ENCODE measurements around the gene ENHO. TPM values are rescaled to one million over a fixed set of nuclear protein-coding genes. Genes with fewer than 3 reads are reported as not detected.
"Not testable (repeated sequence)": the region's sequence is repeated elsewhere in the genome, so short reads cannot be mapped to it uniquely, and the experiment has no call there.

Gene ENHO
- total and polyA plus RNA-seq, 2 experiments from 2014 or later, result 1.5 to 9.4 TPM

GRCh38 chr9:34485822-34486221 lies 37.0 kb downstream of the ENHO start:
- Histone ChIP-seq H3K27me3 (peaks cover 15% of the 10 kb centered on the region), H3K4me3 (no peak overlapping the region), H3K4me1 (ENCODE audit: insufficient read depth) (no peaks in the 10 kb centered on the region), H4K20me1 (ENCODE audit: insufficient read depth, poor library complexity, severe bottlenecking) (no peaks in the 10 kb centered on the region), H3K79me2 (no peaks in the 10 kb centered on the region), H3K36me3 (replicated peaks; ENCODE audit: insufficient read depth, low read depth) (no peaks in the 10 kb centered on the region), H3K9me3 (ENCODE audit: low read depth) (no peaks in the 10 kb centered on the region), H3K4me2 (no peak overlapping the region), H3K9me2 (replicated peaks; ENCODE audit: insufficient read depth) (no peaks in the 10 kb centered on the region), H3K27ac (no peak overlapping the region), H2AFZ (no peak overlapping the region)
- WGBS (ENCODE audit: low lambda C conversion rate, missing lambda C conversion rate), result 76% methylated on average over 6 of the region's 6 CpGs
- no peak for DNase-seq (ENCODE audit: low spot score)
- no peak for TF ChIP-seq CTCF (IDR thresholded peaks at IDR 0.05; ENCODE audit: poor library complexity)
- no peak for TF ChIP-seq EZH2 (IDR thresholded peaks at IDR 0.05; ENCODE audit: borderline replicate concordance)
- no peak for TF ChIP-seq EZH2phosphoT487 (IDR thresholded peaks at IDR 0.05; ENCODE audit: low read depth, severe bottlenecking, unreplicated experiment)

GRCh38 chr9:34484678-34485077 lies 38.1 kb downstream of the ENHO start:
- Histone ChIP-seq H3K4me1 (ENCODE audit: insufficient read depth) (no peaks in the 10 kb centered on the region), H3K4me2 (no peak overlapping the region), H4K20me1 (ENCODE audit: insufficient read depth, poor library complexity, severe bottlenecking) (no peaks in the 10 kb centered on the region), H3K27ac (no peak overlapping the region), H3K4me3 (no peak overlapping the region), H3K9me3 (ENCODE audit: low read depth) (no peaks in the 10 kb centered on the region), H2AFZ (no peak overlapping the region), H3K27me3 (peaks cover 15% of the 10 kb centered on the region), H3K36me3 (replicated peaks; ENCODE audit: insufficient read depth, low read depth) (no peaks in the 10 kb centered on the region), H3K9me2 (replicated peaks; ENCODE audit: insufficient read depth) (no peaks in the 10 kb centered on the region), H3K79me2 (no peaks in the 10 kb centered on the region)
- DNase-seq (ENCODE audit: low spot score), result no peak
- TF ChIP-seq EZH2 (IDR thresholded peaks at IDR 0.05; ENCODE audit: borderline replicate concordance) (no peak), EZH2phosphoT487 (IDR thresholded peaks at IDR 0.05; ENCODE audit: low read depth, severe bottlenecking, unreplicated experiment) (no peak), CTCF (IDR thresholded peaks at IDR 0.05; ENCODE audit: poor library complexity) (no peak)

- H3K4me2 ChIP-seq; H3K9me2 ChIP-seq (replicated peaks; ENCODE audit: insufficient read depth); H3K27ac ChIP-seq; H2AFZ ChIP-seq; DNase-seq (ENCODE audit: low spot score); H4K20me1 ChIP-seq (ENCODE audit: insufficient read depth, poor library complexity, severe bottlenecking); H3K36me3 ChIP-seq (replicated peaks; ENCODE audit: insufficient read depth, low read depth); H3K4me1 ChIP-seq (ENCODE audit: insufficient read depth); H3K9me3 ChIP-seq (ENCODE audit: low read depth); H3K4me3 ChIP-seq; H3K79me2 ChIP-seq: not testable (repeated sequence)
- WGBS (ENCODE audit: low lambda C conversion rate, missing lambda C conversion rate), result 93% methylated on average over 11 of the region's 27 CpGs
- H3K27me3 ChIP-seq, result peaks cover 11% of the 10 kb centered on the region
Observed at GRCh38 chr9:34482746-34483145, 40.0 kb downstream of the ENHO start.

GRCh38 chr9:34481620-34482019 lies 41.2 kb downstream of the ENHO start:
- not testable (repeated sequence) for H3K4me3 ChIP-seq; H3K4me2 ChIP-seq; DNase-seq (ENCODE audit: low spot score); H3K36me3 ChIP-seq (replicated peaks; ENCODE audit: insufficient read depth, low read depth); H3K9me3 ChIP-seq (ENCODE audit: low read depth); H2AFZ ChIP-seq; H3K79me2 ChIP-seq; H3K9me2 ChIP-seq (replicated peaks; ENCODE audit: insufficient read depth); H3K27me3 ChIP-seq; H3K27ac ChIP-seq; H3K4me1 ChIP-seq (ENCODE audit: insufficient read depth); H4K20me1 ChIP-seq (ENCODE audit: insufficient read depth, poor library complexity, severe bottlenecking)
- WGBS (ENCODE audit: low lambda C conversion rate, missing lambda C conversion rate), result 80% methylated on average over 13 of the region's 13 CpGs

GRCh38 chr9:34479431-34479866 lies 43.3 kb downstream of the ENHO start:
- H3K4me1 ChIP-seq (ENCODE audit: insufficient read depth), result no peaks in the 10 kb centered on the region
- H3K79me2 ChIP-seq, result no peaks in the 10 kb centered on the region
- TF ChIP-seq EZH2phosphoT487 (IDR thresholded peaks at IDR 0.05; ENCODE audit: low read depth, severe bottlenecking, unreplicated experiment), result no peak
- no peak for TF ChIP-seq EZH2 (IDR thresholded peaks at IDR 0.05; ENCODE audit: borderline replicate concordance)
- no peak for TF ChIP-seq CTCF (IDR thresholded peaks at IDR 0.05; ENCODE audit: poor library complexity)
- H3K4me2 ChIP-seq, result no peak overlapping the region
- H3K27me3 ChIP-seq, result peaks cover 16% of the 10 kb centered on the region
- no peaks in the 10 kb centered on the region for H4K20me1 ChIP-seq (ENCODE audit: insufficient read depth, poor library complexity, severe bottlenecking)
- no peaks in the 10 kb centered on the region for H3K36me3 ChIP-seq (replicated peaks; ENCODE audit: insufficient read depth, low read depth)
- DNase-seq (ENCODE audit: low spot score), result peak; percentile 30
- H2AFZ ChIP-seq, result no peak overlapping the region
- H3K9me2 ChIP-seq (replicated peaks; ENCODE audit: insufficient read depth), result no peaks in the 10 kb centered on the region
- 46% methylated on average over 5 of the region's 5 CpGs for WGBS (ENCODE audit: low lambda C conversion rate, missing lambda C conversion rate)
- no peaks in the 10 kb centered on the region for H3K9me3 ChIP-seq (ENCODE audit: low read depth)
- H3K27ac ChIP-seq, result no peak overlapping the region
- no peak overlapping the region for H3K4me3 ChIP-seq
